GM18909 (cell line): Measurements from ENCODE around the gene VGF.

Experiments
- ATAC-seq: cut with Tn5 transposase; IDR thresholded peaks from one replicate; pipeline ENCODE4 v1.9.1; 2021; ENCODE audit warnings: mild to moderate bottlenecking; ENCODE audit not compliant: unreplicated experiment, poor library complexity

VGF gene

GRCh38 chr7:101186194-101186593, 20.8 kb upstream of the VGF start:
- no peak for ATAC-seq

GRCh38 chr7:101185258-101185839, 20.0 kb upstream of the VGF start:
- ATAC-seq: no peak

- ATAC-seq: no peak
These were observed 14.9 kb upstream of the VGF start, which contains the start of gene NAT16 for GRCh38 chr7:101180130-101180755. Gene NAT16, minus strand, starts transcription at chr7:101180293. Its CDS starts 5,486 bp downstream, at chr7:101174807.

GRCh38 chr7:101179713-101180112, 14.3 kb upstream of the VGF start:
- ATAC-seq: no peak

GRCh38 chr7:101179117-101179516, 13.7 kb upstream of the VGF start:
- no peak for ATAC-seq

GRCh38 chr7:101177644-101178043, 12.3 kb upstream of the VGF start:
- no peak for ATAC-seq

- no peak for ATAC-seq
These were observed 10.3 kb upstream of the VGF start for GRCh38 chr7:101175664-101176063.

GRCh38 chr7:101174322-101174854, 9.0 kb upstream of the VGF start:
- no peak for ATAC-seq

GRCh38 chr7:101173752-101174244, 8.4 kb upstream of the VGF start:
- no peak for ATAC-seq

GRCh38 chr7:101172854-101173751, 7.7 kb upstream of the VGF start:
- ATAC-seq: no peak

GRCh38 chr7:101172005-101172853, 6.9 kb upstream of the VGF start:
- ATAC-seq: no peak

GRCh38 chr7:101171442-101171837, 6.1 kb upstream of the VGF start:
- ATAC-seq: no peak

GRCh38 chr7:101170617-101171441, 5.5 kb upstream of the VGF start:
- no peak for ATAC-seq

GRCh38 chr7:101169838-101170551, 4.6 kb upstream of the VGF start:
- ATAC-seq: peak; percentile 48

GRCh38 chr7:101169110-101169837, 3.9 kb upstream of the VGF start:
- ATAC-seq: no peak

- ATAC-seq: no peak
These were observed 3.2 kb upstream of the VGF start for GRCh38 chr7:101168412-101169049.

- no peak for ATAC-seq
These were observed 2.5 kb upstream of the VGF start for GRCh38 chr7:101167645-101168411.
